Spinal cord (tissue), 10 donors: ENCODE measurements around the gene PAX9. TPM values are rescaled to one million over a fixed set of nuclear protein-coding genes. Genes with fewer than 3 reads are reported as not detected.

Experiments
- DNase-seq, 6 donors: peaks; one replicate each; pipeline versions ENCODE4 v3.0.0 to v3.0.0-alpha.2; 2013 to 2015; ENCODE audit warnings: low spot score in 6 of 6, low read depth in 4 of 6
- H3K27ac ChIP-seq: one replicate; pipeline ENCODE4 v1.5.1; 2013; ENCODE audit warnings: low read depth, low read length, control low read depth
- H3K27me3 ChIP-seq: one replicate; pipeline ENCODE4 v1.6.1; 2013; ENCODE audit warnings: low read length; ENCODE audit not compliant: control insufficient read depth, insufficient read depth
- H3K36me3 ChIP-seq: one replicate; pipeline ENCODE4 v1.6.1; 2013; ENCODE audit warnings: low read length; ENCODE audit not compliant: control insufficient read depth, insufficient read depth
- H3K4me1 ChIP-seq: one replicate; pipeline ENCODE4 v1.6.1; 2013; ENCODE audit warnings: low read length; ENCODE audit not compliant: control insufficient read depth, insufficient read depth
- H3K4me3 ChIP-seq: one replicate; pipeline ENCODE4 v1.5.1; 2013; ENCODE audit warnings: low read depth, low read length, control low read depth
- H3K9me3 ChIP-seq: one replicate; pipeline ENCODE4 v1.6.1; 2013; ENCODE audit warnings: low read length; ENCODE audit not compliant: control insufficient read depth, insufficient read depth
- WGBS: methylation state at CpG from one replicate; pipeline ENCODE4 v1.1.5; 2013; ENCODE audit warnings: missing lambda C conversion rate; ENCODE audit not compliant: insufficient coverage; 5-methylcytosine and 5-hydroxymethylcytosine counted together
- polyA plus RNA-seq, 2 donors: library from polyadenylated mRNA; unstranded; fragments of 120-200 nt; gene quantifications; one replicate each; pipeline ENCODE4 v1.2.1, GENCODE V29; 2013; ENCODE audit not compliant: insufficient read length in 2 of 2
- total RNA-seq, 2 donors: library from RNA; depleted of rRNA in 1 of 2; stranded (reverse); fragments of 120-200 nt in 1 of 2; fragments of >200 nt in 1 of 2; gene quantifications; one replicate each; pipeline versions ENCODE4 v1.2.3 to v1.2.4, GENCODE V29; 2013 to 2014
- donor health status: healthy.

PAX9 gene
- total and polyA plus RNA-seq, 4 donors, result 0.28 to 0.79 (median 0.30) TPM

- no peaks in the 10 kb centered on the region for H3K9me3 ChIP-seq
- no peak for DNase-seq
Measured at GRCh38 chr14:36655571-36655962, 6.1 kb upstream of the PAX9 start.

GRCh38 chr14:36655963-36656686, 5.5 kb upstream of the PAX9 start:
- DNase-seq, result peak in 2 of 6 donors; percentile 57 to 61
- under 1% methylated on average over 48 of the region's 48 CpGs for WGBS
- peaks cover 56% of the 10 kb centered on the region for H3K4me1 ChIP-seq
- H3K27me3 ChIP-seq, result peaks cover 98% of the 10 kb centered on the region
- no peak overlapping the region for H3K27ac ChIP-seq
- H3K4me3 ChIP-seq, result no peak overlapping the region
- no peaks in the 10 kb centered on the region for H3K36me3 ChIP-seq
- no peaks in the 10 kb centered on the region for H3K9me3 ChIP-seq

More at GRCh38 chr14:36655571-36655962, 6.1 kb upstream of the PAX9 start:
- Histone ChIP-seq H3K4me3 (no peak overlapping the region), H3K27me3 (peaks cover 98% of the 10 kb centered on the region), H3K4me1 (peaks cover 52% of the 10 kb centered on the region), H3K36me3 (no peaks in the 10 kb centered on the region), H3K27ac (no peak overlapping the region)
- 6% methylated on average over 8 of the region's 11 CpGs for WGBS

GRCh38 chr14:36656687-36657398, 4.8 kb upstream of the PAX9 start:
- 2% methylated on average over 19 of the region's 31 CpGs for WGBS
- Histone ChIP-seq H3K36me3 (no peaks in the 10 kb centered on the region), H3K27me3 (peaks cover 98% of the 10 kb centered on the region), H3K27ac (no peak overlapping the region), H3K4me3 (peak overlapping the region; percentile 5), H3K4me1 (peaks cover 63% of the 10 kb centered on the region), H3K9me3 (no peaks in the 10 kb centered on the region)
- peak in 2 of 6 donors; percentile 34 to 37 for DNase-seq

- Histone ChIP-seq H3K4me3 (peak overlapping the region; percentile 5), H3K27me3 (peaks cover 100% of the 10 kb centered on the region), H3K36me3 (no peaks in the 10 kb centered on the region), H3K4me1 (peaks cover 71% of the 10 kb centered on the region), H3K9me3 (no peaks in the 10 kb centered on the region), H3K27ac (no peak overlapping the region)
- WGBS, result 1% methylated on average over 55 of the region's 55 CpGs
- peak in 2 of 6 donors; percentile 33 to 45 for DNase-seq
Measured at GRCh38 chr14:36657399-36658122, 4.1 kb upstream of the PAX9 start.

GRCh38 chr14:36658123-36659009, 3.3 kb upstream of the PAX9 start:
- DNase-seq, result peak in 1 of 6 donors; percentile 14
- WGBS, result 2% methylated on average over 46 of the region's 55 CpGs
- no peak overlapping the region for H3K4me3 ChIP-seq
- no peak overlapping the region for H3K27ac ChIP-seq
- H3K27me3 ChIP-seq, result peaks cover 100% of the 10 kb centered on the region
- H3K36me3 ChIP-seq, result no peaks in the 10 kb centered on the region
- peaks cover 79% of the 10 kb centered on the region for H3K4me1 ChIP-seq
- H3K9me3 ChIP-seq, result no peaks in the 10 kb centered on the region

GRCh38 chr14:36659010-36659821, 2.4 kb upstream of the PAX9 start:
- peaks cover 100% of the 10 kb centered on the region for H3K27me3 ChIP-seq
- 3% methylated on average over 31 of the region's 35 CpGs for WGBS
- H3K4me1 ChIP-seq, result peaks cover 82% of the 10 kb centered on the region
- no peak overlapping the region for H3K27ac ChIP-seq
- no peaks in the 10 kb centered on the region for H3K9me3 ChIP-seq
- H3K4me3 ChIP-seq, result no peak overlapping the region
- DNase-seq, result peak in 1 of 6 donors; percentile 12
- no peaks in the 10 kb centered on the region for H3K36me3 ChIP-seq

- Histone ChIP-seq H3K27me3 (peaks cover 100% of the 10 kb centered on the region), H3K4me1 (peaks cover 73% of the 10 kb centered on the region)
Measured at GRCh38 chr14:36659822-36660735, 1.6 kb upstream of the PAX9 start.

More at GRCh38 chr14:36659822-36660735, 1.6 kb upstream of the PAX9 start:
- WGBS, result 5% methylated on average over 13 of the region's 19 CpGs
- peak in 2 of 6 donors; percentile 14 to 22 for DNase-seq
- no peaks in the 10 kb centered on the region for H3K9me3 ChIP-seq
- H3K4me3 ChIP-seq, result no peak overlapping the region
- no peak overlapping the region for H3K27ac ChIP-seq
- no peaks in the 10 kb centered on the region for H3K36me3 ChIP-seq
